Gastrocnemius medialis (tissue), 4 donors: ENCODE measurements around the gene UQCR11. TPM values are rescaled to one million over a fixed set of nuclear protein-coding genes. Genes with fewer than 3 reads are reported as not detected.
A peak's percentile ranks its signal among the peaks of the same experiment; 100 is the strongest.

Experiments
- ATAC-seq, 2 donors: fragments of 150-250 bp; one replicate each; pipeline ENCODE4 v1.9.1; 2016
- DNase-seq, 2 donors: peaks; one replicate each; pipeline ENCODE4 v3.0.0-alpha.2; 2019
- H3K27ac ChIP-seq, 4 donors: fragments of 200-600 bp; sonication (generic); 1 replicate in 1 of 4; 2 replicates in 3 of 4; pipeline ENCODE4 v1.5.1; 2016 to 2018; ENCODE audit warnings: mild to moderate bottlenecking in 2 of 4, moderate library complexity in 1 of 4
- H3K27me3 ChIP-seq, 3 donors: fragments of 200-600 bp; sonication (generic) in 2 of 3; 1 replicate in 1 of 3; 2 replicates in 2 of 3; pipeline versions ENCODE4 v1.5.1 to v1.6.0; 2016 to 2019; ENCODE audit warnings: mild to moderate bottlenecking in 1 of 3, moderate library complexity in 1 of 3
- H3K36me3 ChIP-seq, 2 donors: fragments of 200-600 bp; sonication (generic) in 1 of 2; one replicate each; pipeline ENCODE4 v1.5.1; 2017 to 2018
- H3K4me1 ChIP-seq, 2 donors: fragments of 200-600 bp; sonication (generic) in 1 of 2; one replicate each; pipeline ENCODE4 v1.5.1; 2016 to 2017; ENCODE audit warnings: mild to moderate bottlenecking in 2 of 2
- H3K4me3 ChIP-seq, 4 donors: fragments of 200-600 bp; sonication (generic) in 3 of 4; 1 replicate in 1 of 4; 2 replicates in 3 of 4; pipeline ENCODE4 v1.5.1; 2016 to 2019; ENCODE audit warnings: mild to moderate bottlenecking in 2 of 4
- H3K9me3 ChIP-seq, 3 donors: fragments of 200-600 bp; sonication (generic) in 2 of 3; 1 replicate in 1 of 3; 2 replicates in 2 of 3; pipeline ENCODE4 v1.5.1; 2016 to 2019
- POLR2A ChIP-seq, 2 donors: fragments of 450-650 bp; IDR thresholded peaks; one replicate each; pipeline ENCODE4 v1.6.1; 2017; ENCODE audit warnings: antibody characterized with exemption in 2 of 2, mild to moderate bottlenecking in 2 of 2, moderate library complexity in 2 of 2
- in situ Hi-C, 4 donors: fragments of 200-750 bp; cut with MboI; loops; one replicate each; pipeline versions ENCODE4 v1.15.0 to v1.8.0; 2017; ENCODE audit warnings: low sequenced_read_pairs in 4 of 4
- intact Hi-C: fragments of 100-400 bp; cut with DNase I; formaldehyde crosslinking; loops from one replicate; pipeline ENCODE4 v1.15.1; 2023; ENCODE audit warnings: low total_unique reads
- total RNA-seq, 4 donors: library from RNA; depleted of rRNA; stranded (reverse); fragments of >200 nt; gene quantifications; one replicate each; pipeline versions ENCODE4 v1.1.0 to v1.2.3, GENCODE V29; 2016
- TF ChIP-seq, protein P1 (sequence below), 5 experiments: fragments of 450-650 bp in 3 of 5; fragments of 200-600 bp in 2 of 5; sonication (generic) in 2 of 5; IDR thresholded peaks in 4 of 5; conservative IDR thresholded peaks in 1 of 5; 1 replicate in 4 of 5; 2 replicates in 1 of 5; pipeline ENCODE4 v1.5.1; 2016 to 2019; ENCODE audit warnings: antibody characterized with exemption in 5 of 5, mild to moderate bottlenecking in 3 of 5, moderate library complexity in 3 of 5

The UQCR11 gene
- total RNA-seq, result 100 to 1,000 TPM; 106 to 173 (median 154) TPM

DNA sequence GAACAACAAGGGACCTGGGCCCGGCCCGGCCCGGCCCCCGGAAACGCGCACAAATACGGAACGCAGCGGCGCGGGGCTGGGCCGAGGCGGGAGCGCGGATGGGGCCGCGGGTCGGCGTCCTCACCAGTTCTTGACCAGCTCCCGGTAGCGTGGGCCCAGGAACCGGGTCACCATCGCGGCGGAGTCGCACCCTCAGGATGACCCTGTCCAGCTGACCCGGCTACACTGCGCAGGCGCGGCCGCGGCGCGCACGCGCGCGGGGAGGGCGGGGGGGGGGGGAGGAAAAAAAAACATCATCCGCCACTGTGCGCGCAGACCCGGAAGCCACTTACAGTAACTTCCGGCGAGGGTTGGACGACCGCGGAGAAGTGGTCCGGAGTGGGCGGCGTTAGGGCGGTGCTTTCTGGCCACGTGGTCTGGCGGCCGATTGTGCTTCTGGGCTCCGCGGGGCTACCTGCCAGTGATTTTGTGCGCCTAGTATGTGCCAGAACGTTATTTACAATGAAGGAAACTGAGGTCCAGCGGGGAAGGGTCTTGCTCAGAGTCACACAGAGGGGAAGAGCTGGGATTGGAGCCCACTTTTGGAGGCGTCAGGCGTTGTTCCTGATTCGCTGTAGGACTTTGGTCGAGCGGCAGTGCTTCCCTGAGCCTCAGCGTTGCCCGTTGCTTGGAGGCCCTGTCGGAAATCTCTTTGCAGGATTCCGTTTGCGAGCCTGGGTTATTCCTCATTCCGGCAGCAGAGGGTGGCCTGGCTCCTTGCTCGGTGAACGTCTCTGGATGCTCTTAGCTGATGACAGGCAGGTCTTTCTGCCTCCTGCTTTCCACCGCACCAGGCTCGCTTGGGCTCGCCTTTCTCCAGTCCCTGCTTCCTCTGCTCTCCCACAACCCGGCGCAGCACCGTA, at the start of gene UQCR11:
UQCR11 (minus strand) TSS at position 227 of the 902 bp plus-strand sequence; CDS start at position 174, 53 bp downstream.
- H3K4me3 ChIP-seq, result peak within 1 kb of the TSS; percentile 83 to 99 (median 96)
- in situ Hi-C loops (loop anchor here in 1 of 4 donors (10.0 kb wide), 1 partner anchor 49 kb away; the partner anchor contains the start of gene TCF3), intact Hi-C loops (loop anchor here (1.0 to 5.0 kb wide), 3 partner anchors 13 to 47 kb away; partner anchors contain the start of genes MBD3, MEX3D and TCF3)
- peak; percentile 52 to 79 for TF ChIP-seq POLR2A (IDR thresholded peaks at IDR 0.05)
- TF ChIP-seq, protein P1, sequence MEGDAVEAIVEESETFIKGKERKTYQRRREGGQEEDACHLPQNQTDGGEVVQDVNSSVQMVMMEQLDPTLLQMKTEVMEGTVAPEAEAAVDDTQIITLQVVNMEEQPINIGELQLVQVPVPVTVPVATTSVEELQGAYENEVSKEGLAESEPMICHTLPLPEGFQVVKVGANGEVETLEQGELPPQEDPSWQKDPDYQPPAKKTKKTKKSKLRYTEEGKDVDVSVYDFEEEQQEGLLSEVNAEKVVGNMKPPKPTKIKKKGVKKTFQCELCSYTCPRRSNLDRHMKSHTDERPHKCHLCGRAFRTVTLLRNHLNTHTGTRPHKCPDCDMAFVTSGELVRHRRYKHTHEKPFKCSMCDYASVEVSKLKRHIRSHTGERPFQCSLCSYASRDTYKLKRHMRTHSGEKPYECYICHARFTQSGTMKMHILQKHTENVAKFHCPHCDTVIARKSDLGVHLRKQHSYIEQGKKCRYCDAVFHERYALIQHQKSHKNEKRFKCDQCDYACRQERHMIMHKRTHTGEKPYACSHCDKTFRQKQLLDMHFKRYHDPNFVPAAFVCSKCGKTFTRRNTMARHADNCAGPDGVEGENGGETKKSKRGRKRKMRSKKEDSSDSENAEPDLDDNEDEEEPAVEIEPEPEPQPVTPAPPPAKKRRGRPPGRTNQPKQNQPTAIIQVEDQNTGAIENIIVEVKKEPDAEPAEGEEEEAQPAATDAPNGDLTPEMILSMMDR (IDR thresholded peaks at IDR 0.05 in 4 of 5, conservative IDR thresholded peaks at IDR 0.05 in 1 of 5), result peak; percentile 34 to 58 (median 52)
- H3K36me3 ChIP-seq, result no peaks in the 10 kb centered on the region
- no peaks in the 10 kb centered on the region for H3K9me3 ChIP-seq
- peaks cover 23 to 40% of the 10 kb centered on the region in 2 donors for H3K4me1 ChIP-seq
- peak; percentile 93 to 95 for DNase-seq
- ATAC-seq, result peak; percentile 94 to 96
- H3K27ac ChIP-seq, result peak within 1 kb of the TSS; percentile 92 to 99 (median 98)
- no peaks in the 10 kb centered on the region for H3K27me3 ChIP-seq

DNA sequence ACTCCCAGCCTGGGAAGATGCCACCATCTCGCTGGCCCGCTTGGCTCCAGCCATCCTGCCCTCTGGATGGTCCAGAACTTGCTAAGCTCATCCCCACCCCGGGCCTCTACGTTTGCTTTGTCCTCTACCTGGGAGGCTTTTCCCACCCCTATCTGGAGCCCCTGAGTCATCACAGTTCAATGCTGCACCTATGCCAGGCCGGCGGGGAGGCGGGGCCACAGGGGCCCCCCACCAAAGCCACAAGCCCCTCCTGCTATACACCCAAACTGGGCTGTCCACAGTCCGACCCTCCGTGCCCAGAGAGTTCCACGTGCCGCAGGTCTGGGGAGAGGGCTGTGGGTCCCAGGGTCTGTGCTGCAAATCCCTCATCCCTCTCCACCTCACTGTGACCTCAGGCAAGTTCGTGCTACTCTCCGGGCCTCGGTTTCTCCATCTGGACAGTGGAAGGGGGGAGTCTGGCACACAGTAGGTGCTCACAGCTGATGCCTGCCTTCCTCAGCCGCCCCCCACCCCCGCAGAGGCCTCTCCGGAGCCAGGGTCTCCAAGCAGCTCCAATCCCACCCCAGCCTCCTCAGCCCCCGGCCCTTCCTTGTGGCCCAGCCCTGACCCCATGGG, 49.0 kb upstream of the UQCR11 start:
- TF ChIP-seq POLR2A (IDR thresholded peaks at IDR 0.05), result no peak
- TF ChIP-seq, protein P1 (IDR thresholded peaks at IDR 0.05 in 4 of 5, conservative IDR thresholded peaks at IDR 0.05 in 1 of 5), result no peak
- H3K27me3 ChIP-seq, result no peaks in the 10 kb centered on the region
- H3K36me3 ChIP-seq, result no peaks in the 10 kb centered on the region
- H3K4me1 ChIP-seq, result peaks cover 11% of the 10 kb centered on the region in 2 donors
- no peak for DNase-seq
- in situ Hi-C loops, result loop anchor here in 1 of 4 donors (10.0 kb wide), 1 partner anchor 49 kb away; the partner anchor contains the start of gene UQCR11
- ATAC-seq, result no peak
- H3K27ac ChIP-seq, result no peak overlapping the region
- intact Hi-C loops, result loop anchor here (5.0 kb wide), 1 partner anchor 142 kb away; the partner anchor contains the start of gene ADAMTSL5
- H3K9me3 ChIP-seq, result no peaks in the 10 kb centered on the region
- H3K4me3 ChIP-seq, result no peak overlapping the region

DNA sequence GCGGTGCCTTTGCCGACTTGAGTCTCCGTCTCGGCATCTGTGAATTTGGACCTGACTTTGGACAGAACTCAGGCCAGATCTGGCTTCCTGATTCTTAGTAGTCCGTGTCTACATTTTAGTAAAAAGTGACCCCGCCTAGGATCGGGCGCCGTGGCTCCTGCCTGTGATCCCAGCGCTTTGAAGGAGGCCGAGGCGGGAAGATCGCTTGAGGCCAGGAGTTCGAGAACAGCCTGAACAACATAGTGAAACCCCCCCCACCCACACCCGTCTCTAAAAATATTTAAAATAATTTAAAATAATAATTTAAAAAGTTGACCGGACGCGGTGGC, 48.0 kb upstream of the UQCR11 start:
- TF ChIP-seq, protein P1 (IDR thresholded peaks at IDR 0.05 in 4 of 5, conservative IDR thresholded peaks at IDR 0.05 in 1 of 5), result no peak
- no peak for TF ChIP-seq POLR2A (IDR thresholded peaks at IDR 0.05)
- H3K4me3 ChIP-seq, result peak overlapping the region; percentile 64 to 81 (median 78)
- peaks cover 11% of the 10 kb centered on the region in 2 donors for H3K4me1 ChIP-seq
- H3K9me3 ChIP-seq, result no peaks in the 10 kb centered on the region
- DNase-seq, result no peak
- intact Hi-C loops (loop anchor here (1.0 to 5.0 kb wide), 4 partner anchors 85 to 856 kb away; partner anchors contain the start of genes ADAMTSL5, MEX3D and PTBP1), in situ Hi-C loops (loop anchor here in 1 of 4 donors (10.0 kb wide), 1 partner anchor 48 kb away; the partner anchor contains the start of gene UQCR11)
- H3K27me3 ChIP-seq, result no peaks in the 10 kb centered on the region
- peak; percentile 13 for ATAC-seq
- no peaks in the 10 kb centered on the region for H3K36me3 ChIP-seq
- H3K27ac ChIP-seq, result peak overlapping the region; percentile 89 to 100 (median 98)

DNA sequence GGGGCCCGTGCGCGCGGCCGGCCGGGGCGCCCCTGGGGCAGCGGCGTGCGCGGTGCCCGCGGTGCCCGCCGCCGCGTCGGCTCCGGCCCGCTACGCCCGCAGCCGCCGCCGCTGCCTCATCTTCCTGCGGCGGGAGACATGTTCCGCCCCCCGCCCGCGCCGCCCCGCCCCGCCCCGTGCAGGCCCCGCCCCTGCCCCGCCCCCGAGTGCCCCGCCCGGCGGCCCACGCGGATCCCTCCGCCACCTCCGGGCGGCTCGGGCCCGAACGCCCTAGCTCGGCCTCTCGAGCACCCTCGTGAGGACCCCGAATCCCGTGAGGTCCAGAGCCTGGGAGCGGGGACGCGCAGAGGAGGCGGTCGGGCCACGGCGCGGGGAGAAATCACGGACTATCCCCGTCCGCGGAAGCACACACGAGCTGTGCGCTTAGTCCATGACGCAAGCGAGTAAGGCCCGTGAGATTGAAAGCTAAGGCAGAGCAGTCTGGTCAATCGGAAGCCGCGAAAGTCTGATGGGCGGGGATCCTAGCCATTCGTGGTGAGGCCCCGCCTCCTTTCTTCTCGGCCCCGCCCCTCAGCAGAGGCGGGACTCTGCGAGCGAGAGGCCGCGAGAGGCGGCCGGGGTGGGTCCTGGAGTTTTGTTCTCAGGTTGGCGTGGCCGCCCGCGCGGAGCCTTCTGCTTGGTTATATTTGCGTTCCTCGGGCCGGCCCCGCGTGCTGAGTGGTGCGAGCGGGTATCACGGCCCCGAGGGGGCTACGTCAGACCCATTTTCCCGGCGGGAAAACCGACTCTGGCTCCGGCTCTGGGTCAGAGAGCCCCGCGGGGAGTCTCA, 47.4 kb upstream of the UQCR11 start, which contains the start of gene TCF3:
TCF3 (minus strand) TSS at position 145 of the 829 bp plus-strand sequence. CDS start 2,367 bp downstream, outside the sequence.
- intact Hi-C loops, result loop anchor here (1.0 to 5.0 kb wide), 6 partner anchors 47 to 856 kb away; partner anchors contain the start of genes ADAMTSL5, MBD3, MEX3D and PTBP1
- ATAC-seq (peak; percentile 98 to 99), DNase-seq (peak; percentile 94 to 98)
- Histone ChIP-seq H3K9me3 (no peaks in the 10 kb centered on the region), H3K36me3 (no peaks in the 10 kb centered on the region), H3K27ac (peak within 1 kb of the TSS; percentile 89 to 100 (median 98)), H3K4me3 (peak within 1 kb of the TSS; percentile 69 to 85 (median 80)), H3K4me1 (peaks cover 11% of the 10 kb centered on the region in 2 donors), H3K27me3 (no peaks in the 10 kb centered on the region)
- TF ChIP-seq, protein P1 (IDR thresholded peaks at IDR 0.05 in 4 of 5, conservative IDR thresholded peaks at IDR 0.05 in 1 of 5), result peak in 2 of 5 experiments; percentile 26 to 39
- peak; percentile 20 to 63 for TF ChIP-seq POLR2A (IDR thresholded peaks at IDR 0.05)
- in situ Hi-C loops, result loop anchor here in 1 of 4 donors (10.0 kb wide), 1 partner anchor 48 kb away; the partner anchor contains the start of gene UQCR11
